NCI-H1417 treated with DMSO at 0.1 percent for 48 hours (cell line): ENCODE results near the gene FLNA.

ENCODE experiments used
- DNase-seq: peaks from one replicate; lab custom pipeline; 2025; lab: John Stamatoyannopoulos, UW

Gene FLNA

DNA sequence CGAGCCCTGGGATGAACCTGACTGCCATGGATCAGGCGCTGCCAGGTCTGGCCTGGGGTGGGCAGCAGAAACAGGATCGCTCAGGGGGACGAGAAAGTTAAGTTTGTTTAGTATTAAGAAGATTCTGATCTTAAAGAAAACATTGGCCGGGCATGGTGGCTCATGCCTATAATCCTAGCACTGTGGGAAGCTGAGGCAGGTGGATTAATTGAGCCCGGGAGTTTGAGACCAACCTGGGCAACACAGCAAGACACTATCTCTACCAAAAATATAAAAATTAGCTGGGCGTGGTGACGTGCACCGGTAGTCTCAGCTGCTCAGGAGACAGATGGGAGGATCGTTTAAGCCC lies 696 bp upstream of the FLNA start:
- no peak for DNase-seq

DNA sequence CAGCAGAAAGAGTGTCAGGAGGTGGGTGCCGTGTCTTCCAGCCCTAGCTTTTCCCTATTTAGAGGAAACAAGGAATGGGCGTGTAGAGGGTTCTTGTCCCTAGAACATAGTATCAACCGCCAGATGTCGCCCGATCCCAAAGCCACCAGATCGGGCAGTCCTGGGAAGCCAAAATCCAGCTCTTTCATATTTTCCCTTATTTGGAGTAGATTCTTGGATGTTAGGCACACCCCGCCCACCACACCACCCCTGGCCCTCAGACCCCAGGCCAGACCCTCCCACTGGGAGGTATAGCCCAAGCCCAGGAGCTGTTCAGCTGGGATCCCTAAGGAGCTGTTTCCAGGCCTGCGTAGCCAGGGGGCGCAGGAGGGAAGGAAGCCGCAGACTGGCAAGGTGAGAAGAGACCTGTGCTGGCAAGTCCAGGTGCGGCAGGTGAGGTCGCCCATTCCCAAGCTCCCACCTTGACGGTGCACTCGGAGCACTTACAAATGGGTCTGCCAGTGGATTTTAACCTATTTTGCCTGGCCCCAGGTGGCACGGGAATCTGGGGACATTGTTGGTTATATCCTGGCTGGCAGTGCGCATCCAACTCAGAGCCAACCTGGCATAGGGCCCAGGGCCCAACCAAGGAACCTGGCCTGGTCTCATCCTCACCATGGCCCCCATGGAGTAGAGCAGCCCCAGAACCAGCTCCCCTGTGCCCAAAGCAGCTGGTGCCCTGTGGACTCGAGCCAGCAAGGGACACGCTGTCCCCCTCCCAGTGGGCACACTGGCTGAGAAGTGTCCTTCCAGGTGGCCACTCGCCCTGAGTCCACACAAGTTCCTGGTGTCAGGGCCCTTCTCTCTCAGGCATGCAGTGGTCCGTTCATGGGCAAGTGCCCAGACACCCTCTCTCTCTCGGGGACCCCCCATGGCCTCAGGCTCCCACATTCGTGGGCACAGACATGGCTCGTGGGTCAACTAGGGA lies 811 bp downstream of the FLNA start:
- DNase-seq = peak; percentile 5

DNA sequence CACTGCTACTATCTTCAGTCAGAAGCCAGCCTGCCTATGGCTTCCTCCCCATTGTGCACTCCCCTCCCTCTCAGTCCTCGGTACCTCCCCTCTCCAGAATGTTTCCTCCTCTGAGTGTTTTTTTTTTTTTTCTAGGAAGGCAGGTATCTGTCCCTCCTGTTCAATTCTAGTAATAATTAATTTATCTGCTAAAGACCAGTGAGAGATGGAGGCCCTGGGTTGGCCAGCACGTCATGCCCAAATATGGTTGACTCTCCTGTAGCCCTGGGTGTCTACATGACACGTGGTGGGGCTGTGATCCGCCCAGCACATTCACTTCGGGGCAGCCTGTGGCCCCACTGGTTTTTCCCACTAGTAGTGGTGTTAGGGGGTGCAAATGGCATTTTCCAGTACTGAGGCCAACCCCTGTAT lies 1.8 kb downstream of the FLNA start:
- DNase-seq = no peak

DNA sequence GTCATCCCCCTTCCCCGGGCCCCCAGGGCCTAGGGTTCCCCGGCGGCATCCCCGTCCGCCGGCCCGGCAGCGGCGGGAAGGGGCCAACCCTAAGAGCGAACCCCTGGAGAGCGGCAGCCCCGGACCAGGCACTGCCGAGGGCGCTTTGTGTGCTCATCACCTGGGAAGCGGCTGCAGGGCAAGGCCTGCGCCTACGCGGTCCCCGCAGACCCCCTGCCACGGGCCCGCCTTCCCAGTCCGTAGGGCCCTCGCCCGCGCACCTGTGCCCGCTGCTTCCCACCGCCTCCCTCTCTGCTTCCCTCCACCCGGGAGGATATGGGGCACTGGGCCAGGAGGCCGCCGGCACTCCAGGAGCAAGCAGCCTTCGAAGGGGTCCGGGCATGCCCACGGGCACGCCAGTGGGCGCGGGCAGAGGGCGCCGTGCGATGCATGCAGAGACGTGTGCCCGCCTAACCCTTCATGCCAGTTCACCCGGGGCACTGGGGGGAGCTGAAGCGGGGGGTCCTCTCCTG lies 2.6 kb downstream of the FLNA start:
- no peak for DNase-seq

DNA sequence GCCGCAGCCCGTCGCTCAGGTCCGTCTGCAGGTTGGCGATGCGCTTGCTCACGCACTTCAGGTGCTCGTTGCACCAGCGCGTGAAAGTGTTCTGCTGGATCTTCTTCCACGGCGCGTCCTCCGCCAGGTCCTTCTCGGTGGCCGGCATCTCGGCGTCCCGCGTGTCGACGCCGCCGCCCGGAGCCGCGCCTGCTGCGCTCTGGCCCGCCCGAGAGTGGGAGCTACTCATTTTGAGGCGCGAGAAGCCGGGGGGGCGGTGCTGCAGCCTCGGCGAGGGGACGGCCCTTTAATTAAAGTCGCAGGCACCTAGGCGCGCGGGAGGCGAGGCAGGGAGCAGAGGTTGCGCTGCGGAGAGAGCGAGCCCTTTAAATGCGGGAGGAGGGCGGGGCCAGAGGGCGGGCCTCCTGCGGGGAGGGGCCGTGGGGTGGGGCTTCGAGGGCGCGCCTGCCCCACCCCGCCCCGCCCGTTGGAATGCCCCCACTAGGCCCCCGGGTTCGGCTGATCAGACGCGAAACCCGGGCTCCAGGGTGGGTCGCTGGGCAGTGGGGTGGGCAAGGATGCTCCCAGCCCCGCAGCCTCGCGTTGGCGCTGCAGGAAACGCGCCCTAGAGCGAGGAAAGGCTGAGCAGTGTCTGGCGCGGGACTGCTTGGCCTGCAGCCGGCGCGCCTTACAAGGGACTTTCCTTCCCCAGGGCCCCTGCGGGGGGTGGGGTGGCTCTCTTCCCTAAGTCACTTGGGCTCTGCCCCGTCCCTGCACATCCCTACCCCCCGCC lies 3.2 kb downstream of the FLNA start:
- DNase-seq = peak; percentile 35

GRCh38 chrX:154370300-154371016 lies 4.0 kb downstream of the FLNA start:
- no peak for DNase-seq

- DNase-seq = no peak
These were observed 4.8 kb downstream of the FLNA start for GRCh38 chrX:154369449-154370299.

DNA sequence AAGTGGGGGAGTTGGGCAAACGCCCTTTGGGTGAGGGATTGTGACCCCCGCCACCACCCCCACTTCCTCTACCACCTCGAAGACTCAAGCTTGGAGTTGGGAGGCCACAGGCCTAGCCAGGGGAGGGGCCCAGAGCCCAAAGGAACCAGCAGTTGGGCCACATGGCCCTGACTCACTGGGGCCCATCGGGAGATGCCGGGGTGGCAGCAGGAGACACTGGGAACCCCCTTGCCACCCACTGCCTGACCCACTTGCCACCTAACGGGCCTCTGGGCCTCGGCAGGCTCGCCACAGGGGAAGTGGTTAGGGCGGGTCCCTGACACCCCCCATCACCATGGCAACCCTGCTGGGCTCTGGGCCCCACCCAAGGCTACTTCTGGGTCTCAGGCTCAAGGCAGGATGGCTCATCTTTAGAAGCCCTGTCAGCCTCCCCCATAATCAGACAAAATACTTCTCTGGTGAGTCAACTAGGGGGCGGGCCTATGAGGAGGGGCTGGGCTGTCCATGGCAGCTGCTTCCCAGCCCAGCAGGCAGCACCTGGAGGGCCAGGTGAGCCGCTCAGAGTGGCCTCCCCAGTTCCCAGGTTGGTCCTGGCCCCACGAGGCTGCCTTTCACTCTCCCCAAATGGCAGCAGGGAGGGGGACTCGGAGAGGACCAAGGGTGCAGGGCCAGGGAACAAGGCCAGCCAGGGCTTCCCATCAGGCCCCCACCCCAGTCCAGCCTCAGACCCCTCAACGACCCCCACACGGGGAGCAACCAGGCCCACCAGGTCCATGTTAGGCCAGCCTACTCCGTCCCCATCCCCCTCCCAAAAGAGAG lies 5.6 kb downstream of the FLNA start:
- no peak for DNase-seq

DNA sequence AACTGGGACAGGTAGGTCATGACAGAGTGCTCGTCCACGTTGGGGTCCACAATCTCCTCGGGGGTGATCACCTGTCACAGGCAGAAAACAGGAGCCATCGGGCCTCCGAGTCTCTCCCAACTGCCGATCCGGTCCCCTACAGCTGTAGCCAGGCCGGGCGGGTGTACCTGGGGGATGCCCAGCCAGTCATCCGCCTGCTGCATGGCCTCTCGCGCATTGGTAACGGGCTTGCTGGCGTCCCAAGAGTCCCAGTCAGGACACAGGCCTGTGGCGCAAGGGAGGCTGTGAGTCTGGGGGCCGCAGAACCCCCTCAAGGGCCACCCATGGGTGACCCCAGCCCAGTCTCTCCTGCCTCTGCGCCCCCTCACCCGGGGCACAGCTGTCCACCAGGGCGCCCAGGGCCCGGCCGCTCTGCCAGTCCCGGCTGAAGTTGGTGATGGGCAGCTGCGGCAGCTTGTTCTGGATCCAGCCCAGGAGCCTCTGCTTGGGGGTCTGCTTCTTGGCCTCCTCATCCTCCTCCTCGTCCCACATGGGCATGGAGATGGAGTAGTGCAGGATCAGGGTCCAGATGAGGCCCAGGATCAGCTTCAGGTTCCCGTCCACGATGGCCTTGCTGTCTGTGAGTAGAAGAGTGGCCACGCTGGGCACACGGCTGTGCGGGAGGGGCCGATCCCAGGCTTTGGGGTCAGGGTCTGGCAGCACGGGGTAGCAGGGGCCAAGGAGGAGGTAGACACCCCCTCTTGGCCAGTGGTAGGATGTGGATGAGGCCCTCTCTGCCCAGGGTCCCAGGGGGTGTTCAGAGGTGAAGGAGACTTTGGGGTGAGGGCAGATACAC lies 6.7 kb downstream of the FLNA start:
- DNase-seq = no peak

DNA sequence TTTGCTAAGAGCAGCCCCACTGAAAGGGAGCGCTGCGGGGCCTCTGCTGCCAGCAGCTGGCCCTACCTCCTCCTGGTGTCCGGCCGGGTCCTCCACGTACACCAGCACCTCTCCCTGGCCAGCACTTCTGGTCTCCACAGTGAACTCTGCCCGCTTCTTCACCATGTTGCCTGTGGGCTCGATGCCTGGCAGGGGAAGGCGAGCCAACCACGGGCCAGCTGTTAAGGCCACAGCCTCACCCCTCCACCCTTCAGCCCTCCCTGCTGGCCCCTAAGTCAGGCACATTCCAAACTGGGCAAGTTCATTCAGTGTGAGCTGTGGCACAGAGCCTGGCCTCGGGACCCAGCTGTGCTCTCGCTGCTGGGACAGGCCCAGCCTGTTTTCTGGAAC lies 7.8 kb downstream of the FLNA start:
- DNase-seq = no peak

DNA sequence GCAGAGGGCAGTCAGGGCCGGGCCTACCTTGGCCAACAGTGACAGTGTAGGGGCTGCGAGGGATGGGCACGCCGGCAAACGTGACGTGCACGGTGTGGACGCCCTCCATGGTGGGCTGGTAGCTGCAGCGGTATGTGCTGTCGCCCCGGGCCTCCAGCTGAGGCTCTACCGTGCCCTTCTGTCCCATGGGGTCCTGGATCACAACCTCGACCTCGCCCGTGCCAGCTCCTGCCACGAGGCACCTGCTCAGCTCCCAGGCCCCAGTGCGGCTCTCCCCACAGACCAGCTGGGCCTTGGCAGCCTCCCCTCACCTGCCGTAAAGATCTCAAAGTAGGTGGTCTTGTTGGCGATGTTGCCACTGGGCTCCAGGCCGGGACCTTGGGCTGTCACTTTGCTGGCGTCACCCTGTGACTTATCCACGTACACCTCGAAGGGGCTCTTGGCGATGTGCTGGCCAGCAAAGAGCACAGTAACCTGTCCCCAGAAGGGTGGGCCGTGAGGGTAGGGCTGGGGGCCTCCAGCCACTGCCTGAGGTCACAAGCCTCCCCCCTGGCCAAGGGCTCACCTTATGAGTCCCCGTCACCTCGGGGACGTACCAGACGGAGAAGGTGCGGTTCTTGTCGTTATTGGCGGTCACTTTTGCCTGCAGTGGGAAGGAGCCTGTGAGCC lies 8.3 kb downstream of the FLNA start:
- no peak for DNase-seq

DNA sequence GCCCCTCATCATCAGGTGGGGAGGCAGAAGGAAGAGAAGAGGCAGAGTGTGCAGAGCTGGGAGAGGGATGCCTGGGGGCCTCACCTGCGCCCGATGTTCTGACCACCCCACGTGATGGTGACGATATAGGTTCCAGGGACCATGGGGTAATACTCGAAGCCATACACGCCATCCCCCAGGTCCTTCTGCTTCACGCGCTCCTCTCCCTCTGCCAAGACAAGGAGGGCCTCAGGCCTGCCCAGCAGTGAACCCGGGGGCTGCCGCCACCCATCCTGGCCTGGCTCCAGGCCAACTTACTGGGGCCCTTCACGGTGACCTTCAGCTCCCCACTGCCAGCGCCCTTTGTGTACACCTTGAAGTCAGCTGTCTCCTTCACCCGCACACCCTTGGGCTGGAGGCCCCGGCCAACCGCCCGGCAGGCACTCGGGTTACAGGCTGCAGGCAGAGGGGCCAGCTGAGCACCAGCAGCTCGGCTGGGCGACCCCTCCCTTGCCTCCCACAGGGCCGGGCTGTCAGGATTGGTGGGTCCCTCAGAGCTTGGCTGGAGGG lies 9.3 kb downstream of the FLNA start:
- no peak for DNase-seq

- DNase-seq = no peak
These were observed 10.6 kb downstream of the FLNA start for GRCh38 chrX:154363706-154364439.

- no peak for DNase-seq
These were observed 12.2 kb downstream of the FLNA start for GRCh38 chrX:154362085-154362742.

DNA sequence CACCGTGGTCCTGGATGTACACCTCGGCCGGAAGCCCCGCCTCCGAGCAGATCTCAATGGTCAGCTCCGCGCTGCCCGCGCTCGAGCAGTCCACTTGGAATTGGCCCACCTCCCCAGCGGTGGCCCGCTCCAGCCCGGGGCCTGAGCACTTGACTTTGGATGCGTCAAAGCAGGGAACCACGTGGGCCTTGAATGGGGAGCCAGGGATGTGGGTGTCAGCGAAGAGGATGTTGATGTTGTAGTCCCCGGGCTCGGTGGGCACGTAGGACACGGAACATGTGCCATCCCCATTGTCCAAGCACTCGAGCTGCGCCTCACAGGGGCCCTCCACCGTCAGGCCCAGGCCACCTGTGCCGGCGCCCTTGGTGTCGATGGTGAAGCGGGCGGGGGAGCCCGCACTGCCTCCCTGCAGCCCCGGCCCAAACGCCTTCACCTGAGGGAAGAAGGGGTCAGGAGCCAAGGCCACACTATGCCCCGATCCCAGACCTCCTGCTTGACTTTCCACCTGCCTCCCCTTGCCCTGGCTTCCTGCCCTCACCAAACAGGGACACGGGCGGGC lies 14.2 kb downstream of the FLNA start:
- no peak for DNase-seq

- no peak for DNase-seq
These were observed 14.9 kb downstream of the FLNA start for GRCh38 chrX:154359362-154360154.
